ENCODE measurements around the gene STON2. TPM values are rescaled to one million over a fixed set of nuclear protein-coding genes. Genes with fewer than 3 reads are reported as not detected.
"Not testable (repeated sequence)": the region's sequence is repeated elsewhere in the genome, so short reads cannot be mapped to it uniquely, and the experiment has no call there.

Gene STON2
- total RNA-seq, 2 experiments from 2014 or later: 0.13 TPM; not detected in 1

GRCh38 chr14:81394739-81395138 lies 5.4 kb downstream of the STON2 start:
- ATAC-seq: no peak
- POLR2A ChIA-PET: no interaction called here
- Mint-ChIP-seq H3K36me3 (ENCODE audit: low read depth) (no peaks in the 10 kb centered on the region), H3K9me3 (ENCODE audit: insufficient read depth) (no peaks in the 10 kb centered on the region), H3K27ac (no peak overlapping the region), H3K4me3 (no peak overlapping the region), H3K4me1 (ENCODE audit: low read depth) (no peaks in the 10 kb centered on the region), H3K27me3 (ENCODE audit: low read depth) (no peaks in the 10 kb centered on the region)
- DNase-seq: no peak
- CTCF ChIA-PET: no interaction called here

GRCh38 chr14:81392976-81393643 lies 7.0 kb downstream of the STON2 start:
- Mint-ChIP-seq H3K27me3 (ENCODE audit: low read depth) (no peaks in the 10 kb centered on the region), H3K4me3 (no peak overlapping the region), H3K27ac (no peak overlapping the region), H3K36me3 (ENCODE audit: low read depth) (no peaks in the 10 kb centered on the region), H3K9me3 (ENCODE audit: insufficient read depth) (no peaks in the 10 kb centered on the region), H3K4me1 (ENCODE audit: low read depth) (no peaks in the 10 kb centered on the region)
- DNase-seq: no peak
- ChIA-PET CTCF (interaction anchor here (1.1 kb wide), 1 partner anchor 10 kb away, joined by 3 read pairs; no protein-coding TSS in a partner anchor), POLR2A (no interaction called here)
- ATAC-seq: no peak

- H3K4me3 Mint-ChIP-seq: no peak overlapping the region
- ATAC-seq: no peak
- no peak overlapping the region for H3K27ac Mint-ChIP-seq
- POLR2A ChIA-PET: no interaction called here
- no peaks in the 10 kb centered on the region for H3K9me3 Mint-ChIP-seq (ENCODE audit: insufficient read depth)
- no peaks in the 10 kb centered on the region for H3K27me3 Mint-ChIP-seq (ENCODE audit: low read depth)
- CTCF ChIA-PET: interaction anchor here (1.1 kb wide), 1 partner anchor 9 kb away, joined by 3 read pairs; no protein-coding TSS in a partner anchor
- H3K4me1 Mint-ChIP-seq (ENCODE audit: low read depth): no peaks in the 10 kb centered on the region
- H3K36me3 Mint-ChIP-seq (ENCODE audit: low read depth): no peaks in the 10 kb centered on the region
- DNase-seq: no peak
Observed at GRCh38 chr14:81392052-81392451, 8.1 kb downstream of the STON2 start.

- H3K4me1 Mint-ChIP-seq (ENCODE audit: low read depth): no peaks in the 10 kb centered on the region
Observed at GRCh38 chr14:81390696-81391095, 9.4 kb downstream of the STON2 start.

GRCh38 chr14:81388336-81388735 lies 11.8 kb downstream of the STON2 start:
- CTCF ChIA-PET: no interaction called here
- no peaks in the 10 kb centered on the region for H3K9me3 Mint-ChIP-seq (ENCODE audit: insufficient read depth)
- H3K36me3 Mint-ChIP-seq (ENCODE audit: low read depth): no peaks in the 10 kb centered on the region
- DNase-seq (no peak), ATAC-seq (no peak)
- POLR2A ChIA-PET: no interaction called here
- H3K27ac Mint-ChIP-seq: no peak overlapping the region
- H3K4me1 Mint-ChIP-seq (ENCODE audit: low read depth): no peaks in the 10 kb centered on the region
- no peak overlapping the region for H3K4me3 Mint-ChIP-seq
- H3K27me3 Mint-ChIP-seq (ENCODE audit: low read depth): peaks cover 8% of the 10 kb centered on the region

More at GRCh38 chr14:81390696-81391095, 9.4 kb downstream of the STON2 start:
- Mint-ChIP-seq H3K4me3 (no peak overlapping the region), H3K36me3 (ENCODE audit: low read depth) (no peaks in the 10 kb centered on the region), H3K9me3 (ENCODE audit: insufficient read depth) (no peaks in the 10 kb centered on the region), H3K27ac (no peak overlapping the region), H3K27me3 (ENCODE audit: low read depth) (peaks cover 2% of the 10 kb centered on the region)
- DNase-seq (no peak), ATAC-seq (no peak)
- CTCF ChIA-PET: no interaction called here
- POLR2A ChIA-PET: interaction anchor here (0.6 kb wide), 1 partner anchor 296 kb away, joined by 3 read pairs; no protein-coding TSS in a partner anchor

GRCh38 chr14:81386290-81386745 lies 13.8 kb downstream of the STON2 start:
- CTCF ChIA-PET: no interaction called here
- Mint-ChIP-seq H3K4me1 (ENCODE audit: low read depth) (no peaks in the 10 kb centered on the region), H3K36me3 (ENCODE audit: low read depth) (no peaks in the 10 kb centered on the region), H3K27me3 (ENCODE audit: low read depth) (peaks cover 9% of the 10 kb centered on the region), H3K27ac (no peak overlapping the region), H3K9me3 (ENCODE audit: insufficient read depth) (no peaks in the 10 kb centered on the region), H3K4me3 (no peak overlapping the region)
- POLR2A ChIA-PET: no interaction called here
- no peak for DNase-seq
- no peak for ATAC-seq

- Mint-ChIP-seq H3K9me3 (ENCODE audit: insufficient read depth) (no peaks in the 10 kb centered on the region), H3K4me3 (no peak overlapping the region), H3K27me3 (ENCODE audit: low read depth) (peaks cover 9% of the 10 kb centered on the region), H3K36me3 (ENCODE audit: low read depth) (no peaks in the 10 kb centered on the region), H3K4me1 (ENCODE audit: low read depth) (no peaks in the 10 kb centered on the region), H3K27ac (no peak overlapping the region)
- DNase-seq (no peak), ATAC-seq (no peak)
- CTCF ChIA-PET: no interaction called here
- POLR2A ChIA-PET: no interaction called here
Observed at GRCh38 chr14:81385886-81386285, 14.2 kb downstream of the STON2 start.

- Mint-ChIP-seq H3K9me3 (ENCODE audit: insufficient read depth) (no peaks in the 10 kb centered on the region), H3K27me3 (ENCODE audit: low read depth) (peaks cover 12% of the 10 kb centered on the region), H3K36me3 (ENCODE audit: low read depth) (no peaks in the 10 kb centered on the region), H3K27ac (no peak overlapping the region), H3K4me3 (no peak overlapping the region), H3K4me1 (ENCODE audit: low read depth) (no peaks in the 10 kb centered on the region)
- DNase-seq (no peak), ATAC-seq (no peak)
- CTCF ChIA-PET: no interaction called here
- POLR2A ChIA-PET: no interaction called here
Observed at GRCh38 chr14:81385419-81385818, 14.7 kb downstream of the STON2 start.

- DNase-seq (no peak), ATAC-seq (no peak)
- ChIA-PET POLR2A (no interaction called here), CTCF (no interaction called here)
- no peak overlapping the region for H3K4me3 Mint-ChIP-seq
- H3K4me1 Mint-ChIP-seq (ENCODE audit: low read depth): no peaks in the 10 kb centered on the region
- no peak overlapping the region for H3K27ac Mint-ChIP-seq
- no peaks in the 10 kb centered on the region for H3K9me3 Mint-ChIP-seq (ENCODE audit: insufficient read depth)
- peaks cover 14% of the 10 kb centered on the region for H3K27me3 Mint-ChIP-seq (ENCODE audit: low read depth)
- no peaks in the 10 kb centered on the region for H3K36me3 Mint-ChIP-seq (ENCODE audit: low read depth)
Observed at GRCh38 chr14:81384900-81385299, 15.2 kb downstream of the STON2 start.

GRCh38 chr14:81382517-81383225 lies 17.5 kb downstream of the STON2 start:
- Mint-ChIP-seq H3K4me3 (no peak overlapping the region), H3K36me3 (ENCODE audit: low read depth) (no peaks in the 10 kb centered on the region), H3K27ac (no peak overlapping the region), H3K27me3 (ENCODE audit: low read depth) (peaks cover 17% of the 10 kb centered on the region), H3K4me1 (ENCODE audit: low read depth) (no peaks in the 10 kb centered on the region), H3K9me3 (ENCODE audit: insufficient read depth) (no peaks in the 10 kb centered on the region)
- DNase-seq (no peak), ATAC-seq (no peak)
- CTCF ChIA-PET: interaction anchor here (1.0 kb wide), 1 partner anchor 10 kb away, joined by 3 read pairs; no protein-coding TSS in a partner anchor
- POLR2A ChIA-PET: no interaction called here

- H3K9me3 Mint-ChIP-seq (ENCODE audit: insufficient read depth); H3K36me3 Mint-ChIP-seq (ENCODE audit: low read depth); DNase-seq; CTCF ChIA-PET; POLR2A ChIA-PET; H3K4me1 Mint-ChIP-seq (ENCODE audit: low read depth); H3K4me3 Mint-ChIP-seq; H3K27ac Mint-ChIP-seq; ATAC-seq: not testable (repeated sequence)
- peaks cover 17% of the 10 kb centered on the region for H3K27me3 Mint-ChIP-seq (ENCODE audit: low read depth)
Observed at GRCh38 chr14:81380009-81380408, 20.1 kb downstream of the STON2 start.

GRCh38 chr14:81371802-81372201 lies 28.3 kb downstream of the STON2 start:
- Mint-ChIP-seq H3K4me3 (no peak overlapping the region), H3K36me3 (ENCODE audit: low read depth) (no peaks in the 10 kb centered on the region), H3K9me3 (ENCODE audit: insufficient read depth) (no peaks in the 10 kb centered on the region), H3K27me3 (ENCODE audit: low read depth) (peaks cover 9% of the 10 kb centered on the region), H3K27ac (no peak overlapping the region), H3K4me1 (ENCODE audit: low read depth) (no peaks in the 10 kb centered on the region)
- CTCF ChIA-PET: no interaction called here
- POLR2A ChIA-PET: no interaction called here
- no peak for ATAC-seq
- DNase-seq: no peak
